HL-60 (cell line): ENCODE data around the gene NDUFA13.

Experiments
- DNase-seq, 2 experiments: peaks; one replicate each; pipeline ENCODE4 v3.0.0-alpha.2; 2010 to 2020; ENCODE audit warnings: low read depth in 1 of 2, low spot score in 1 of 2
- H3K27ac ChIP-seq: fragments of 250-450 bp; sonication (Bioruptor Pico); replicated peaks from 2 replicates; pipeline ENCODE4 v1.5.1; 2020; ENCODE audit warnings: mild to moderate bottlenecking, moderate library complexity
- H3K27me3 ChIP-seq: fragments of 250-450 bp; sonication (Bioruptor Pico); 2 replicates; pipeline ENCODE4 v1.5.1; 2021; ENCODE audit warnings: mild to moderate bottlenecking, moderate library complexity; ENCODE audit not compliant: insufficient read depth, poor library complexity, severe bottlenecking
- H3K4me3 ChIP-seq: replicated peaks from 2 replicates; pipeline ENCODE4 v1.5.1; 2011; ENCODE audit warnings: mild to moderate bottlenecking, control low read depth, low read length; ENCODE audit not compliant: insufficient read depth
- CTCF ChIP-seq: IDR thresholded peaks from one replicate; pipeline ENCODE4 v1.5.1; 2011; ENCODE audit warnings: low read length, control low read depth, inconsistent platforms; ENCODE audit not compliant: insufficient read depth
- GABPA ChIP-seq: IDR thresholded peaks from 2 replicates; pipeline ENCODE4 v1.6.1; 2012; ENCODE audit warnings: low read depth
- POLR2AphosphoS5 ChIP-seq: IDR thresholded peaks from 2 replicates; pipeline ENCODE4 v1.6.1; 2012; ENCODE audit warnings: low read depth
- REST ChIP-seq: IDR thresholded peaks from 2 replicates; pipeline ENCODE4 v1.6.1; 2012; ENCODE audit warnings: low read depth; ENCODE audit not compliant: insufficient replicate concordance
- SPI1 ChIP-seq: IDR thresholded peaks from 2 replicates; pipeline ENCODE4 v1.6.1; 2012; ENCODE audit warnings: low read depth, mild to moderate bottlenecking, borderline replicate concordance

NDUFA13 gene

GRCh38 chr19:19492026-19492610 lies 23.9 kb upstream of the NDUFA13 start:
- TF ChIP-seq CTCF = no peak
- TF ChIP-seq SPI1 = no peak
- TF ChIP-seq REST = no peak
- TF ChIP-seq GABPA = no peak
- Histone ChIP-seq H3K27ac (no peak overlapping the region), H3K4me3 (no peak overlapping the region), H3K27me3 (no peaks in the 10 kb centered on the region)
- DNase-seq = no peak

GRCh38 chr19:19493841-19494546 lies 22.0 kb upstream of the NDUFA13 start:
- TF ChIP-seq SPI1 = no peak
- TF ChIP-seq CTCF = no peak
- TF ChIP-seq REST = no peak
- no peak for TF ChIP-seq GABPA
- no peak overlapping the region for H3K4me3 ChIP-seq
- DNase-seq = no peak
- no peak overlapping the region for H3K27ac ChIP-seq
- H3K27me3 ChIP-seq = no peaks in the 10 kb centered on the region

GRCh38 chr19:19495614-19496603 lies 20.1 kb upstream of the NDUFA13 start:
- TF ChIP-seq GABPA = no peak
- no peak for TF ChIP-seq REST
- no peak for TF ChIP-seq POLR2AphosphoS5
- TF ChIP-seq SPI1 = no peak
- TF ChIP-seq CTCF = no peak
- no peak for DNase-seq
- Histone ChIP-seq H3K27me3 (no peaks in the 10 kb centered on the region), H3K4me3 (no peak overlapping the region), H3K27ac (no peak overlapping the region)
